ENCODE results near the gene ELOVL5. TPM values are rescaled to one million over a fixed set of nuclear protein-coding genes. Genes with fewer than 3 reads are reported as not detected.

ELOVL5 gene
- total and polyA plus RNA-seq, 2 donors from 2014 or later: 20.5 to 42.0 TPM

GRCh38 chr6:53244399-53244931 lies 104.3 kb downstream of the ELOVL5 start:
- Histone ChIP-seq H3K9me3 (ENCODE audit: control insufficient read depth in 2 of 3, insufficient read depth in 1 of 3, low read length in 3 of 3) (no peaks in the 10 kb centered on the region), H3K36me3 (ENCODE audit: control insufficient read depth in 2 of 3, insufficient read depth in 3 of 3, low read length in 3 of 3) (no peaks in the 10 kb centered on the region), H3K4me1 (ENCODE audit: control insufficient read depth in 2 of 3, insufficient read depth in 2 of 3, low read depth in 1 of 3, low read length in 3 of 3) (no peaks in the 10 kb centered on the region), H3K9ac (ENCODE audit: low read length in 3 of 3) (no peak overlapping the region), H3K27me3 (ENCODE audit: control insufficient read depth, insufficient read depth, low read length) (no peaks in the 10 kb centered on the region), H3K4me3 (ENCODE audit: low read length in 3 of 3) (no peak overlapping the region), H3K27ac (ENCODE audit: low read depth in 2 of 2, low read length in 2 of 2) (peak overlapping the region in 1 of 2 donors; percentile 12)
- intact Hi-C loops (cut with DNase I): no loop called here
- no peak for TF ChIP-seq CTCF (IDR thresholded peaks at IDR 0.05; ENCODE audit: borderline replicate concordance, extremely low read depth, insufficient read depth)
- FAIRE-seq (no peak), DNase-seq (no peak)

- H3K4me3 ChIP-seq (ENCODE audit: low read length in 3 of 3): no peak overlapping the region
- no peak for DNase-seq
- intact Hi-C loops (cut with DNase I): no loop called here
- no peak for FAIRE-seq
- TF ChIP-seq CTCF (IDR thresholded peaks at IDR 0.05; ENCODE audit: borderline replicate concordance, extremely low read depth, insufficient read depth): no peak
- no peaks in the 10 kb centered on the region for H3K9me3 ChIP-seq (ENCODE audit: control insufficient read depth in 2 of 3, insufficient read depth in 1 of 3, low read length in 3 of 3)
- no peaks in the 10 kb centered on the region for H3K4me1 ChIP-seq (ENCODE audit: control insufficient read depth in 2 of 3, insufficient read depth in 2 of 3, low read depth in 1 of 3, low read length in 3 of 3)
- H3K36me3 ChIP-seq (ENCODE audit: control insufficient read depth in 2 of 3, insufficient read depth in 3 of 3, low read length in 3 of 3): no peaks in the 10 kb centered on the region
- no peak overlapping the region for H3K27ac ChIP-seq (ENCODE audit: low read depth in 2 of 2, low read length in 2 of 2)
- H3K27me3 ChIP-seq (ENCODE audit: control insufficient read depth, insufficient read depth, low read length): no peaks in the 10 kb centered on the region
- H3K9ac ChIP-seq (ENCODE audit: low read length in 3 of 3): no peak overlapping the region
Observed at GRCh38 chr6:53241938-53242337, 106.8 kb downstream of the ELOVL5 start.

GRCh38 chr6:53240761-53241160 lies 108.0 kb downstream of the ELOVL5 start:
- no peak for TF ChIP-seq CTCF (IDR thresholded peaks at IDR 0.05; ENCODE audit: borderline replicate concordance, extremely low read depth, insufficient read depth)
- Histone ChIP-seq H3K9me3 (ENCODE audit: control insufficient read depth in 2 of 3, insufficient read depth in 1 of 3, low read length in 3 of 3) (no peaks in the 10 kb centered on the region), H3K4me1 (ENCODE audit: control insufficient read depth in 2 of 3, insufficient read depth in 2 of 3, low read depth in 1 of 3, low read length in 3 of 3) (no peaks in the 10 kb centered on the region), H3K36me3 (ENCODE audit: control insufficient read depth in 2 of 3, insufficient read depth in 3 of 3, low read length in 3 of 3) (no peaks in the 10 kb centered on the region), H3K4me3 (ENCODE audit: low read length in 3 of 3) (no peak overlapping the region), H3K27me3 (ENCODE audit: control insufficient read depth, insufficient read depth, low read length) (no peaks in the 10 kb centered on the region), H3K9ac (ENCODE audit: low read length in 3 of 3) (no peak overlapping the region), H3K27ac (ENCODE audit: low read depth in 2 of 2, low read length in 2 of 2) (no peak overlapping the region)
- no peak for DNase-seq
- intact Hi-C loops (cut with DNase I): no loop called here
- FAIRE-seq: no peak

- intact Hi-C loops (cut with DNase I): no loop called here
- no peak for TF ChIP-seq CTCF (IDR thresholded peaks at IDR 0.05; ENCODE audit: borderline replicate concordance, extremely low read depth, insufficient read depth)
- Histone ChIP-seq H3K27ac (ENCODE audit: low read depth in 2 of 2, low read length in 2 of 2) (no peak overlapping the region), H3K9me3 (ENCODE audit: control insufficient read depth in 2 of 3, insufficient read depth in 1 of 3, low read length in 3 of 3) (no peaks in the 10 kb centered on the region), H3K36me3 (ENCODE audit: control insufficient read depth in 2 of 3, insufficient read depth in 3 of 3, low read length in 3 of 3) (no peaks in the 10 kb centered on the region), H3K27me3 (ENCODE audit: control insufficient read depth, insufficient read depth, low read length) (no peaks in the 10 kb centered on the region), H3K4me1 (ENCODE audit: control insufficient read depth in 2 of 3, insufficient read depth in 2 of 3, low read depth in 1 of 3, low read length in 3 of 3) (no peaks in the 10 kb centered on the region), H3K4me3 (ENCODE audit: low read length in 3 of 3) (no peak overlapping the region), H3K9ac (ENCODE audit: low read length in 3 of 3) (no peak overlapping the region)
- no peak for FAIRE-seq
- DNase-seq: no peak
Observed at GRCh38 chr6:53240139-53240538, 108.6 kb downstream of the ELOVL5 start.
